ENCODE results near the gene THAP8.

THAP8 gene

GRCh38 chr19:35993923-35994598 lies 60.0 kb downstream of the THAP8 start:
- no peak for DNase-seq (ENCODE audit: low read depth)

- DNase-seq (ENCODE audit: low read depth) = no peak
These were observed 60.9 kb downstream of the THAP8 start for GRCh38 chr19:35992907-35993765.

GRCh38 chr19:35991731-35992450 lies 62.2 kb downstream of the THAP8 start:
- DNase-seq (ENCODE audit: low read depth) = no peak

- DNase-seq (ENCODE audit: low read depth) = no peak
These were observed 63.0 kb downstream of the THAP8 start for GRCh38 chr19:35990771-35991730.

GRCh38 chr19:35990156-35990555 lies 63.9 kb downstream of the THAP8 start:
- DNase-seq (ENCODE audit: low read depth) = no peak

- DNase-seq (ENCODE audit: low read depth) = no peak
These were observed 65.3 kb downstream of the THAP8 start for GRCh38 chr19:35988824-35989223.

GRCh38 chr19:35987571-35987896 lies 66.6 kb downstream of the THAP8 start:
- DNase-seq (ENCODE audit: low read depth) = no peak

GRCh38 chr19:35986664-35987570 lies 67.2 kb downstream of the THAP8 start:
- no peak for DNase-seq (ENCODE audit: low read depth)

- no peak for DNase-seq (ENCODE audit: low read depth)
These were observed 68.0 kb downstream of the THAP8 start for GRCh38 chr19:35986111-35986510.
